ENCODE data around the gene BTBD1.

Gene BTBD1

DNA sequence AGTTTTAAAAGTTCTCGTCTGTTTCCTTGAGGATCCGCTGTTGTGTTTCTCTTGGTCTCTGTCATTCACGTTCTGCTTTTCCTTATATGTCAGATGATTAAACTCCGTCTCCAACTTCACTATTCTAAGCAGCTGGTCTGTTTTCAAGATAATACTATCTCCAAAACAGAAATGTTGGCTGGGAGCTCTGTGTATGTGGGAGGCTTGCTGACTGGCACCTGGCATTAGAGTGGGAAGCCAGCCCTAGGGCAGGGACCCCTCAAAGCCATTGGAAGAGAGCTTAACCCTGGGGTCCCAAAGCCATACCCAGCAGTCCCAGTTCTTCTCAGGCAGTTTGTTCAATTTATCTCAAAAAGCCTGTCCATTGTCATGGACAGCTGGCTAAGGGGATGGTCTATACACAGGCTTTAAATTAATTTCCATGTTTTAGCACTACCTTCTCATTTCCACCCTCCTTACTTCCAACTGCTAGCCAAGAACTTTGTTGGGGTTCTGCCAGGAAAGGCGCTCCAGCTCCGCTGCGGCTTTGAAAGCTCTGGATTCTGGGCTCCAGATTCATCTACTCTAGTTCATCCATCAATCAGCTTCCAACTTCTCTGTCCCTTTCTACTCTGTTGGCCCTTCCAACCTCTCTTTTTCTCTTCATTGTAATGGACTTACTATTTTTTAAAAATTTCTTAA, 9.2 kb downstream of the BTBD1 start:
- no peak overlapping the region for H3K4me3 ChIP-seq (ENCODE audit: low read depth, low read length)
- peaks cover 57% of the 10 kb centered on the region for H3K36me3 ChIP-seq
- TF ChIP-seq, protein P1, sequence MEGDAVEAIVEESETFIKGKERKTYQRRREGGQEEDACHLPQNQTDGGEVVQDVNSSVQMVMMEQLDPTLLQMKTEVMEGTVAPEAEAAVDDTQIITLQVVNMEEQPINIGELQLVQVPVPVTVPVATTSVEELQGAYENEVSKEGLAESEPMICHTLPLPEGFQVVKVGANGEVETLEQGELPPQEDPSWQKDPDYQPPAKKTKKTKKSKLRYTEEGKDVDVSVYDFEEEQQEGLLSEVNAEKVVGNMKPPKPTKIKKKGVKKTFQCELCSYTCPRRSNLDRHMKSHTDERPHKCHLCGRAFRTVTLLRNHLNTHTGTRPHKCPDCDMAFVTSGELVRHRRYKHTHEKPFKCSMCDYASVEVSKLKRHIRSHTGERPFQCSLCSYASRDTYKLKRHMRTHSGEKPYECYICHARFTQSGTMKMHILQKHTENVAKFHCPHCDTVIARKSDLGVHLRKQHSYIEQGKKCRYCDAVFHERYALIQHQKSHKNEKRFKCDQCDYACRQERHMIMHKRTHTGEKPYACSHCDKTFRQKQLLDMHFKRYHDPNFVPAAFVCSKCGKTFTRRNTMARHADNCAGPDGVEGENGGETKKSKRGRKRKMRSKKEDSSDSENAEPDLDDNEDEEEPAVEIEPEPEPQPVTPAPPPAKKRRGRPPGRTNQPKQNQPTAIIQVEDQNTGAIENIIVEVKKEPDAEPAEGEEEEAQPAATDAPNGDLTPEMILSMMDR (IDR thresholded peaks at IDR 0.05; ENCODE audit: low read depth, low read length): no peak
- peak; percentile 18 for DNase-seq
- no peaks in the 10 kb centered on the region for H3K9me3 ChIP-seq
- H3K27me3 ChIP-seq: no peaks in the 10 kb centered on the region
- H3K4me1 ChIP-seq: peaks cover 4% of the 10 kb centered on the region; the same call in 1 of the 2 replicates

- TF ChIP-seq, protein P1 (IDR thresholded peaks at IDR 0.05; ENCODE audit: low read depth, low read length): no peak
- Histone ChIP-seq H3K4me1 (peaks cover 4% of the 10 kb centered on the region; the same call in 1 of the 2 replicates), H3K4me3 (ENCODE audit: low read depth, low read length) (no peak overlapping the region), H3K27me3 (no peaks in the 10 kb centered on the region), H3K9me3 (no peaks in the 10 kb centered on the region), H3K36me3 (peaks cover 53% of the 10 kb centered on the region)
- DNase-seq: no peak
Measured at GRCh38 chr15:83057002-83057401, 10.1 kb downstream of the BTBD1 start.

DNA sequence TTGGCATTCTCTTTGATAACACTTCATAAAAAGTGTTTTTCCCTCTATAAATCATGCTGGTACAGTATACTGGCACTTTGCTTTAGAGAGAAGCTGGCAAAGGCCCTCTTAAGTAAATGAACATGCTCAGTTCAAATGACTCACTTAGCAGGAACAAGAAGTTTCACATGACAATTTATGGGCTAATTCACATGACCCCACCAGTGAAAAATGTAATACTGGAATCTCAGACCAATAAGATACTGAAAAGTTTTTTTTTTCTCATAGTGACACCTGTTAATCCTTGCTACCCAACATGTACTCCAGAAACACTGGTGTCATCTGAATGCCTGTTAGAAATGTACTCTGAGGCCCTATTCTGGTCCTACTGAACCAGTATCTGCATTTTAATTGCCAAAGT, 13.9 kb downstream of the BTBD1 start:
- Histone ChIP-seq H3K4me1 (no peaks in the 10 kb centered on the region; the same call in 1 of the 2 replicates), H3K9me3 (no peaks in the 10 kb centered on the region), H3K36me3 (peaks cover 61% of the 10 kb centered on the region), H3K27me3 (no peaks in the 10 kb centered on the region), H3K4me3 (ENCODE audit: low read depth, low read length) (no peak overlapping the region)
- DNase-seq: no peak
- TF ChIP-seq, protein P1 (IDR thresholded peaks at IDR 0.05; ENCODE audit: low read depth, low read length): no peak

GRCh38 chr15:83046558-83047127, 20.4 kb downstream of the BTBD1 start:
- TF ChIP-seq, protein P1 (IDR thresholded peaks at IDR 0.05; ENCODE audit: low read depth, low read length): no peak
- DNase-seq: no peak
- peaks cover 59% of the 10 kb centered on the region for H3K36me3 ChIP-seq

DNA sequence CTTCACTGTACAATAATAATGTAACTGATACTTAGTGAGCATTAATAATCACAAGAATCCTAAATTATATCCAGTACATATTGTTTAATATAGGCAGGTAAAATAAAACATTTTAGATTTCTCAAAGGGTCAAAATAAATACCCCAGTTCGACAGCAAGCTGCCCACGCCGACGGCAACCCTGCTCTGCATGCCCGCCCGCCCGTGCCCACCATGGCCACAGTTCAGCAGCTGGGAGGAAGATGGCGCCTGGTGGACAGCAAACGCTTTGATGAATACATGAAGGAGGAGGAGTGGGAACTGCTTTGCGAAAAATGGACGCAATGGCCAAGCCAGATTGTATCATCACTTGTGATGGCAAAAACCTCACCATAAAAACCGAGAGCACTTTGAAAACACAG, 22.9 kb downstream of the BTBD1 start:
- H3K4me3 ChIP-seq (ENCODE audit: low read depth, low read length): no peak overlapping the region
- peaks cover 64% of the 10 kb centered on the region for H3K36me3 ChIP-seq
- no peaks in the 10 kb centered on the region for H3K27me3 ChIP-seq
- H3K9me3 ChIP-seq: no peaks in the 10 kb centered on the region
- TF ChIP-seq, protein P1 (IDR thresholded peaks at IDR 0.05; ENCODE audit: low read depth, low read length): no peak
- no peaks in the 10 kb centered on the region for H3K4me1 ChIP-seq
- no peak for DNase-seq

More at GRCh38 chr15:83046558-83047127, 20.4 kb downstream of the BTBD1 start:
- Histone ChIP-seq H3K4me3 (ENCODE audit: low read depth, low read length) (no peak overlapping the region), H3K27me3 (no peaks in the 10 kb centered on the region), H3K4me1 (no peaks in the 10 kb centered on the region), H3K9me3 (no peaks in the 10 kb centered on the region)

GRCh38 chr15:83039206-83039605, 27.8 kb downstream of the BTBD1 start:
- Histone ChIP-seq H3K27me3 (no peaks in the 10 kb centered on the region), H3K9me3 (no peaks in the 10 kb centered on the region), H3K36me3 (peaks cover 48% of the 10 kb centered on the region), H3K4me3 (ENCODE audit: low read depth, low read length) (no peak overlapping the region), H3K4me1 (no peaks in the 10 kb centered on the region)
- TF ChIP-seq, protein P1 (IDR thresholded peaks at IDR 0.05; ENCODE audit: low read depth, low read length): no peak
- DNase-seq: no peak
